ENCODE results near the gene CHCHD6.

DNA sequence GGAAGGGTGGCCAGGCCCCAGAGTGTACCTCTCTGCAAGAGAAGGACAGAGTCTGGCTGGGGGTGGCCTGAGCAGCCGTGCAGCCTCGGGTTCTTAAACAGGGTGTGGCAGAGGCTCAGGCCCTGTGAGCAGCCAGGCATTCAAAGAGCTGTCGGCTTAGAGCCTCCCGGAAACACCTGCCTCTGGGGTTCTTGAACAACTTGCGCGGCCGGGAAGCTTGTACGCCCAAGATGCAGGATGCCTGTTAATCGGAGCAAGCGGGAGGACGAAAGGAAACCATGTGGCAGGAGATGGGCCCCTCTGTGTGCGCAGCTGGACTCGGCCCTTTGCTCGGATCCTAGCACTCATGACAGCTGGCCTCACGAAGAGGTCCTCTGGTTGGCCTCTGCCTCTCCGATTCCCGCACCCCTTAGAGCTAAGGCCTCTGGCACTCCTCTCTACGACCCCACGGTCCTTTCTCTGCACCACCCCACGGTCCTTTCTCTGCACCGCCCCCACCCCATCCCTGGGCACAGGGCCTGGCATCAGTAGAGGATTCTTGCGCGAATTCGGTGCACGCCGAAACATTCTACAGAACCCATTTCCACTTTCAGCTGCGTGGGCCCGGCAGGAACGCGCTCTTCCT lies 25.2 kb upstream of the CHCHD6 start:
- TF ChIP-seq POLR2A (IDR thresholded peaks at IDR 0.05; ENCODE audit: low read depth, low read length): no peak
- TF ChIP-seq, protein P1, sequence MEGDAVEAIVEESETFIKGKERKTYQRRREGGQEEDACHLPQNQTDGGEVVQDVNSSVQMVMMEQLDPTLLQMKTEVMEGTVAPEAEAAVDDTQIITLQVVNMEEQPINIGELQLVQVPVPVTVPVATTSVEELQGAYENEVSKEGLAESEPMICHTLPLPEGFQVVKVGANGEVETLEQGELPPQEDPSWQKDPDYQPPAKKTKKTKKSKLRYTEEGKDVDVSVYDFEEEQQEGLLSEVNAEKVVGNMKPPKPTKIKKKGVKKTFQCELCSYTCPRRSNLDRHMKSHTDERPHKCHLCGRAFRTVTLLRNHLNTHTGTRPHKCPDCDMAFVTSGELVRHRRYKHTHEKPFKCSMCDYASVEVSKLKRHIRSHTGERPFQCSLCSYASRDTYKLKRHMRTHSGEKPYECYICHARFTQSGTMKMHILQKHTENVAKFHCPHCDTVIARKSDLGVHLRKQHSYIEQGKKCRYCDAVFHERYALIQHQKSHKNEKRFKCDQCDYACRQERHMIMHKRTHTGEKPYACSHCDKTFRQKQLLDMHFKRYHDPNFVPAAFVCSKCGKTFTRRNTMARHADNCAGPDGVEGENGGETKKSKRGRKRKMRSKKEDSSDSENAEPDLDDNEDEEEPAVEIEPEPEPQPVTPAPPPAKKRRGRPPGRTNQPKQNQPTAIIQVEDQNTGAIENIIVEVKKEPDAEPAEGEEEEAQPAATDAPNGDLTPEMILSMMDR (conservative IDR thresholded peaks at IDR 0.05; ENCODE audit: low read depth, low read length): no peak
- no peak for TF ChIP-seq MAZ (IDR thresholded peaks at IDR 0.05; ENCODE audit: borderline replicate concordance, low read depth, low read length)
- TF ChIP-seq RAD21 (IDR thresholded peaks at IDR 0.05; ENCODE audit: low read length): no peak
- TF ChIP-seq MAFK (IDR thresholded peaks at IDR 0.05; ENCODE audit: low read depth, low read length): no peak

Measured in IMR-90 (cell line).